SJCRH30 (cell line): Measurements from ENCODE around the gene C16orf74. TPM values are rescaled to one million over a fixed set of nuclear protein-coding genes. Genes with fewer than 3 reads are reported as not detected.

Experiments
- DNase-seq, 2 experiments: peaks; one replicate each; pipeline ENCODE4 v3.0.0-alpha.2; 2015 to 2020
- H3K27ac ChIP-seq: fragments of 250-450 bp; sonication (Bioruptor Pico); 2 replicates; pipeline ENCODE4 v1.5.1; 2020; ENCODE audit warnings: mild to moderate bottlenecking, moderate library complexity
- H3K27me3 ChIP-seq: fragments of 250-450 bp; sonication (Bioruptor Pico); 2 replicates; pipeline ENCODE4 v1.5.1; 2020; ENCODE audit warnings: mild to moderate bottlenecking, moderate library complexity
- H3K36me3 ChIP-seq: fragments of 250-450 bp; sonication (Bioruptor Pico); 2 replicates; pipeline ENCODE4 v1.5.1; 2020; ENCODE audit warnings: mild to moderate bottlenecking, moderate library complexity
- H3K4me1 ChIP-seq: fragments of 250-450 bp; sonication (Bioruptor Pico); 2 replicates; pipeline ENCODE4 v1.5.1; 2020; ENCODE audit warnings: mild to moderate bottlenecking, moderate library complexity
- H3K4me3 ChIP-seq: fragments of 250-450 bp; sonication (Bioruptor Pico); 2 replicates; pipeline ENCODE4 v1.5.1; 2020; ENCODE audit warnings: mild to moderate bottlenecking, moderate library complexity
- H3K9me3 ChIP-seq: fragments of 250-450 bp; sonication (Bioruptor Pico); replicated peaks from 2 replicates; pipeline ENCODE4 v1.5.1; 2020; ENCODE audit warnings: mild to moderate bottlenecking, moderate library complexity
- total RNA-seq: library from RNA; depleted of rRNA; stranded (reverse); fragments of >200 nt; shearing (Covaris generic); gene quantifications from 2 replicates; pipeline ENCODE4 v1.2.3, GENCODE V29; 2014

C16orf74 gene
- total RNA-seq, 1 experiment from 2014 or later, result 1.1 TPM

DNA sequence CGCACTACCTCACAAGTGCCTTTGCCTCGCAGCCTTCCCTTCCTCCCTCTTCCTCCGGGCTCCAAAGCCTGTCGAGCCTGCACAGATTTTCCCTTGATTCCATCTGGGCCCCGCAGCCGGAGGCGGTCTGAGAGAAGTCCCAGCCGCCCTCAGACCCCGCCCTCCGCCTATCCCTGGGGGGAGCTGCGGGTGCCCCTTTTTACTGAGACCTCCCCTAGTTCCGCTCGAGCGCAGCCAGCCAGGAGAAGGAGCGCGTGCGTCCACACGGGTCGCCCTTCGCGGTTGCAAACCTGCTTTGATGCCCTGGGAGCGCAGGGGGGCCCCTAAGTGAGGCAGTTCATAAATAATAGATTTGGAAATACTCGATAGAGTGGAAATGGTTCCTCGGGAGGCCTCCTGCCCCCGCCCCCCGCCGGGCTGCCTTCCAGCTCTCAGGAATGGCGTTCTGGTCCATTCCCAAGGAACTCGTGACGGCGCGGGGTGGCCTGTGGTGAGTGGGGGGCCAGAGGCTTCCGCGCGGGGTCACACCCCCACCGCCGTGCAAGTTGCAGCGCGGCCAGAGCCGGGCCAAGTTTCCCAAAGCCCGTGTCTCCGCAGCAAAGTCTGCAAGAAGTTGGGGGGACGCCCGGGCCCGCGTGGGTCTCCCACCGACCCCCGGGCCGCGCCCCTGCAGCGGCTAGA lies 610 bp downstream of the C16orf74 start:
- DNase-seq, result peak; percentile 52 to 53
- Histone ChIP-seq H3K9me3 (no peaks in the 10 kb centered on the region), H3K36me3 (no peaks in the 10 kb centered on the region), H3K27ac (no peak overlapping the region), H3K4me3 (peak overlapping the region; percentile 61), H3K27me3 (no peaks in the 10 kb centered on the region; the same call in 1 of the 2 replicates), H3K4me1 (peaks cover 7% of the 10 kb centered on the region; the same call in 1 of the 2 replicates)

DNA sequence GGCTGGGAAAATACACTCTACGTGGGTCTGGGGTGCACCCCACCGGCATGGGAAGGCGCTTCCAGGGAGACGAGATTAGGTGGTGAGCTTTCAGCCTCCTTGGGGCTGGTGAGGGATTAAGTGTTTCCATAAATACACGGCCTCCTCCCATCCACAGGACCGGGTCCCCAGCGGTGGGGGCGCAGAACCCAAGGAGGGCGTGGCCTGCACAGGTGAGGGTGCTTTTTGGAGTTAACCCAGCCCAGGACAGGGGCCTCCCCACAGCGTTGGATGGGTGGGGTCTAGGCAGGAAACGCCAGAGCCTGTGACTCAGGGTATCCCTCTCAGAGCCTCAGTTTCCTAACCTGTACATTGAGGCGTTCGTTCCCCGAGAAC lies 1.1 kb downstream of the C16orf74 start:
- H3K27ac ChIP-seq, result no peak overlapping the region
- no peak for DNase-seq
- no peaks in the 10 kb centered on the region for H3K36me3 ChIP-seq
- H3K9me3 ChIP-seq, result no peaks in the 10 kb centered on the region
- no peaks in the 10 kb centered on the region; the same call in 1 of the 2 replicates for H3K27me3 ChIP-seq
- H3K4me3 ChIP-seq, result peak overlapping the region; percentile 61
- H3K4me1 ChIP-seq, result peaks cover 7% of the 10 kb centered on the region; the same call in 1 of the 2 replicates

- Histone ChIP-seq H3K27ac (no peak overlapping the region), H3K36me3 (no peaks in the 10 kb centered on the region), H3K9me3 (no peaks in the 10 kb centered on the region), H3K4me3 (no peak overlapping the region), H3K27me3 (no peaks in the 10 kb centered on the region; the same call in 1 of the 2 replicates), H3K4me1 (peaks cover under 1% of the 10 kb centered on the region; the same call in 1 of the 2 replicates)
- DNase-seq, result no peak
Observed at GRCh38 chr16:85746460-85747215, 4.3 kb downstream of the C16orf74 start.

GRCh38 chr16:85738923-85739715 lies 11.8 kb downstream of the C16orf74 start:
- no peaks in the 10 kb centered on the region for H3K27me3 ChIP-seq
- H3K27ac ChIP-seq, result no peak overlapping the region
- no peak overlapping the region for H3K4me3 ChIP-seq
- peaks cover 3% of the 10 kb centered on the region; the same call in 1 of the 2 replicates for H3K4me1 ChIP-seq
- H3K36me3 ChIP-seq, result no peaks in the 10 kb centered on the region
- DNase-seq, result no peak
- no peaks in the 10 kb centered on the region for H3K9me3 ChIP-seq

- Histone ChIP-seq H3K9me3 (no peaks in the 10 kb centered on the region), H3K27me3 (no peaks in the 10 kb centered on the region), H3K36me3 (no peaks in the 10 kb centered on the region), H3K4me1 (peaks cover 3% of the 10 kb centered on the region; the same call in 1 of the 2 replicates), H3K4me3 (no peak overlapping the region), H3K27ac (no peak overlapping the region)
- peak; percentile 43 to 61 for DNase-seq
Observed at GRCh38 chr16:85736921-85737320, 14.0 kb downstream of the C16orf74 start.

- H3K4me1 ChIP-seq, result peaks cover 7% of the 10 kb centered on the region
- no peak overlapping the region for H3K27ac ChIP-seq
- DNase-seq, result no peak
- no peak overlapping the region for H3K4me3 ChIP-seq
- H3K27me3 ChIP-seq, result no peaks in the 10 kb centered on the region
- H3K9me3 ChIP-seq, result no peaks in the 10 kb centered on the region
- no peaks in the 10 kb centered on the region for H3K36me3 ChIP-seq
Observed at GRCh38 chr16:85735946-85736345, 14.9 kb downstream of the C16orf74 start.

DNA sequence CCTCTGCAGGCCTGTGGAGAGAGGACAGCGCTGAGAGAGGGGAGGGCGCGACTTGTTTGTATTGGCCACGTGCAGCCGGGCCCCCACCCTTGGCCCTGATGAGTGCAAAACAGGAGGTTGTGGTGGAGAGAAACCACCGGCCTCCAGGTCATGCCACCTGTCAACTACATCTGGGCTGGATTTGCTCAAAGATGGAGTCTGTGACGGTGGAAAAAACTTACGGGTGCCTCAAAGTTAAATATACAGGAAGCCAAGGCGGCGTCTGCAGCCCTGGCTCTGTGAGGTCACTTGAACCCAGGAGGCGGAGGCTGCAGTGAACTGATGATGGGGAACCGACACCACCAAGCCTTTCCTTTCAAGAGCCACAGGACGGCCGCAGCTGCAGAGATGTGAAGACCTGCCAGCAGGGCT lies 15.7 kb downstream of the C16orf74 start:
- Histone ChIP-seq H3K4me3 (no peak overlapping the region), H3K36me3 (no peaks in the 10 kb centered on the region), H3K27me3 (no peaks in the 10 kb centered on the region)

DNA sequence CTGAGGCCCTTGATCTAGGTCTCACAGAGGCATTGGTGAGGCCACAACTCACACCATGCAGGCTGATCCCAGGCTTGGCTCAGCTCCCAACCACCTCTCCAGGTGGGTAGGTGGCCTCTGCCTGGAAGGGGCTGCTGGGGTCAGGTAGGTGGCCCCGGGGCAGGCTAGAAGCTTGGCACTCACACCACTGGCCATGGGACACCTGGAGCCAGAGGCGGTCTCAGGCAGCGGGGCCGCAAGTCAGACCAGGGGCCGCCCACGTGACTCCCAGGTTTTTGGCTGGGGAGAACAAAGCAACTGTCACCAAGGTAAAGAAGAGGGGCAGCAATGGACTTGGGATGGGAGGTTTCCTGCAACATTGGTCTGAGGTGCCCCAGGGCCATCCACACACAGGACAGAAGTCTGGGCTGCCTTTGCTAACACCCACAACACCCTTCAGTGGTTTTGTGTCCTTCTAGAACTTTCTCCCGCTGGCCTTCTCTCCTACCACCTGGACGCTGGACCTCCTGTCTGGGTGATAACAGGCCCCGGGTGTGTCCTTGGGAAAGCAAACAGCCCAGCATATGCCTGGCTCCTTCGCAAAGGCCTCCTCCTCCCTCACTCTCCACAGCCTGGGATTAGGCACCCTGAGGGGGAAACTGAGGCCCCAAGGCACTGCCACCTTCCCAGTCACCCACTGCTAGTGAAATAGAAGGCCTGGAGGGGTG lies 16.4 kb downstream of the C16orf74 start:
- no peak overlapping the region for H3K27ac ChIP-seq
- no peak overlapping the region for H3K4me3 ChIP-seq
- no peaks in the 10 kb centered on the region for H3K36me3 ChIP-seq
- H3K27me3 ChIP-seq, result no peaks in the 10 kb centered on the region
- no peak for DNase-seq
- H3K4me1 ChIP-seq, result peaks cover 14% of the 10 kb centered on the region
- H3K9me3 ChIP-seq, result no peaks in the 10 kb centered on the region

More for the DNA sequence above, 15.7 kb downstream of the C16orf74 start:
- Histone ChIP-seq H3K4me1 (peaks cover 9% of the 10 kb centered on the region), H3K9me3 (no peaks in the 10 kb centered on the region), H3K27ac (no peak overlapping the region)
- no peak for DNase-seq

- Histone ChIP-seq H3K27me3 (no peaks in the 10 kb centered on the region), H3K4me3 (no peak overlapping the region), H3K4me1 (peaks cover 17% of the 10 kb centered on the region), H3K9me3 (no peaks in the 10 kb centered on the region), H3K27ac (no peak overlapping the region), H3K36me3 (no peaks in the 10 kb centered on the region)
- DNase-seq, result peak; percentile 55 to 71
Observed at GRCh38 chr16:85733839-85734170, 17.1 kb downstream of the C16orf74 start.

DNA sequence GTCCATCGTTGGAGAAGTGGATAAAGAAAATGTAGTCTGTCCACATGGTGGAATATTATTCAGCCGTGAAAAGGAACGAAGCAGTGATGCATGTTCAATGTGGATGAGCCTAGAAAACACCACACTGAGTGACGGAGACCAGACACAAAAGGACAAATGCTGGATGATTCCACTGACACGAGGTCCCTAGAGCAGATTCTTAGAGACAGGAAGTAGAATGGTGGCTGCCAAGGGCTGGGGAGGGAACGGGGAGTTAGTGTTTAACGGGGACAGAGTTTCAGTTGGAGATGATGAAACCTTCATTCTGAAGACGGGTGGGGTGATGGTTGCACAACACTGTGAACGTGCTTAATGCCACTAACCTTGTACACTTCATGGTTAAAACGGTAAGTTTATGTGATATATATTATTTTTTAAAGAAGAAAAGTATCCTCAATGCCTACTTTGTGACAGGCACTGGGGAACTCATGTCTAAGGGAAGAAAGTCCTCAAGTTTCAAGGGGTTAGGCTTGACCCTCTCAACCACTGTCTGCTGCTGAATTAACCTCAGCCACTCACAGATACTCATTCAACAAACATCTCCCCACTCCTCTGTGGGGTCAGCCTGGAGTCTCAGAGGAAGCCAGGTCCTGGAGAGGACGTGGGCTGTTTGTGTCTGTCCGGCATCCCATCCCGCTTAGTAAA lies 17.6 kb downstream of the C16orf74 start:
- no peaks in the 10 kb centered on the region for H3K27me3 ChIP-seq
- H3K4me3 ChIP-seq, result no peak overlapping the region
- H3K4me1 ChIP-seq, result peaks cover 17% of the 10 kb centered on the region
- no peak for DNase-seq
- H3K36me3 ChIP-seq, result no peaks in the 10 kb centered on the region
- no peak overlapping the region for H3K27ac ChIP-seq
- H3K9me3 ChIP-seq, result no peaks in the 10 kb centered on the region

GRCh38 chr16:85731179-85731578 lies 19.7 kb downstream of the C16orf74 start:
- peak in 1 of 2 experiments; percentile 50 for DNase-seq
- Histone ChIP-seq H3K27me3 (no peaks in the 10 kb centered on the region), H3K4me3 (no peak overlapping the region), H3K4me1 (peaks cover 17% of the 10 kb centered on the region), H3K9me3 (no peaks in the 10 kb centered on the region), H3K36me3 (no peaks in the 10 kb centered on the region), H3K27ac (no peak overlapping the region)

- no peaks in the 10 kb centered on the region for H3K9me3 ChIP-seq
- H3K36me3 ChIP-seq, result no peaks in the 10 kb centered on the region
- H3K4me3 ChIP-seq, result no peak overlapping the region
- no peak overlapping the region for H3K27ac ChIP-seq
- peaks cover 16% of the 10 kb centered on the region for H3K4me1 ChIP-seq
- DNase-seq, result no peak
- H3K27me3 ChIP-seq, result no peaks in the 10 kb centered on the region
Observed at GRCh38 chr16:85730186-85730465, 20.8 kb downstream of the C16orf74 start.

DNA sequence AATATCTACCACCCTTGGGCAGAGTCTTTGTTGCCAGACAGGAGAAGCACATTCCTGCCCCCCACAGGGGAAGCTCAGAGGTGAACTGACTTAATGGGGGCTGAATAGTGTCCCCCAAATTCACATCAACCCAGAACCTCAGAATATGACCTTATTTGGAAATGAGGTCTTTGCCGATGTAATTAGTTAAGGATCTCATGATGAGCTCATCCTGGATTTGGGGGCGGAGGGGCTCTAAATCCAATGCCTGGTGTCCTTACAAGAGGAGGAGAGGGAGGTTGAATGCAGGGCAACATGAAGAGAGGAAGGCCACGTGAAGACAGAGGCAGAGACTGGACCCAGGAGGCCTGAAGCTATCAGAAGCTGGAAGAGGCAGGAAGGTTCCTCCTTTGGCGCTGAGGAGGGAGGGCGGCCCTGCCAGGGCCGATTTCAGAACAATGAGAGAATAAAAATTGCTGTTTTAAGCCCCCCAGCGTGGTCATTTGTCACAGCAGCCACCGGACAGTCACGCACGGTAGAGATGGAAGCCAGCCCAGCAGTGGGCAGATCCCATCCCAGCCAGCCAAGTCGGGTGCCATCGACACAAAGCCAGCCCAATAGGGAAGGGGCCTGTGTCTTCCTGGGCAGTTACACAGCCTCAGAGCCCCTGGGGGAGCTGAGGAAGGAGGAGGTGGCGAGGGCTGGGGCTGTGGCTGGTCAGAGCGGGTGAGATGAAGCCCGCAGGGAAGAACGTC lies 21.3 kb downstream of the C16orf74 start:
- H3K4me1 ChIP-seq, result peaks cover 16% of the 10 kb centered on the region
- H3K27ac ChIP-seq, result 0 out of 2 replicates have a peak overlapping the region, but pooled peaks have one; percentile 20
- H3K36me3 ChIP-seq, result no peaks in the 10 kb centered on the region
- no peaks in the 10 kb centered on the region for H3K9me3 ChIP-seq
- peak in 1 of 2 experiments; percentile 45 for DNase-seq
- H3K4me3 ChIP-seq, result no peak overlapping the region
- H3K27me3 ChIP-seq, result no peaks in the 10 kb centered on the region
